ENCODE data around the gene CAPN13.

GRCh38 chr2:30847329-30847728 lies 40.1 kb upstream of the CAPN13 start:
- TF ChIP-seq, protein P1, sequence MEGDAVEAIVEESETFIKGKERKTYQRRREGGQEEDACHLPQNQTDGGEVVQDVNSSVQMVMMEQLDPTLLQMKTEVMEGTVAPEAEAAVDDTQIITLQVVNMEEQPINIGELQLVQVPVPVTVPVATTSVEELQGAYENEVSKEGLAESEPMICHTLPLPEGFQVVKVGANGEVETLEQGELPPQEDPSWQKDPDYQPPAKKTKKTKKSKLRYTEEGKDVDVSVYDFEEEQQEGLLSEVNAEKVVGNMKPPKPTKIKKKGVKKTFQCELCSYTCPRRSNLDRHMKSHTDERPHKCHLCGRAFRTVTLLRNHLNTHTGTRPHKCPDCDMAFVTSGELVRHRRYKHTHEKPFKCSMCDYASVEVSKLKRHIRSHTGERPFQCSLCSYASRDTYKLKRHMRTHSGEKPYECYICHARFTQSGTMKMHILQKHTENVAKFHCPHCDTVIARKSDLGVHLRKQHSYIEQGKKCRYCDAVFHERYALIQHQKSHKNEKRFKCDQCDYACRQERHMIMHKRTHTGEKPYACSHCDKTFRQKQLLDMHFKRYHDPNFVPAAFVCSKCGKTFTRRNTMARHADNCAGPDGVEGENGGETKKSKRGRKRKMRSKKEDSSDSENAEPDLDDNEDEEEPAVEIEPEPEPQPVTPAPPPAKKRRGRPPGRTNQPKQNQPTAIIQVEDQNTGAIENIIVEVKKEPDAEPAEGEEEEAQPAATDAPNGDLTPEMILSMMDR (conservative IDR thresholded peaks at IDR 0.05; ENCODE audit: low read length): no peak
- no peak for TF ChIP-seq EZH2phosphoT487 (IDR thresholded peaks at IDR 0.05; ENCODE audit: borderline replicate concordance)
